ENCODE data around the gene IQSEC3.
"Not testable (repeated sequence)": the region's sequence is repeated elsewhere in the genome, so short reads cannot be mapped to it uniquely, and the experiment has no call there.

The IQSEC3 gene

DNA sequence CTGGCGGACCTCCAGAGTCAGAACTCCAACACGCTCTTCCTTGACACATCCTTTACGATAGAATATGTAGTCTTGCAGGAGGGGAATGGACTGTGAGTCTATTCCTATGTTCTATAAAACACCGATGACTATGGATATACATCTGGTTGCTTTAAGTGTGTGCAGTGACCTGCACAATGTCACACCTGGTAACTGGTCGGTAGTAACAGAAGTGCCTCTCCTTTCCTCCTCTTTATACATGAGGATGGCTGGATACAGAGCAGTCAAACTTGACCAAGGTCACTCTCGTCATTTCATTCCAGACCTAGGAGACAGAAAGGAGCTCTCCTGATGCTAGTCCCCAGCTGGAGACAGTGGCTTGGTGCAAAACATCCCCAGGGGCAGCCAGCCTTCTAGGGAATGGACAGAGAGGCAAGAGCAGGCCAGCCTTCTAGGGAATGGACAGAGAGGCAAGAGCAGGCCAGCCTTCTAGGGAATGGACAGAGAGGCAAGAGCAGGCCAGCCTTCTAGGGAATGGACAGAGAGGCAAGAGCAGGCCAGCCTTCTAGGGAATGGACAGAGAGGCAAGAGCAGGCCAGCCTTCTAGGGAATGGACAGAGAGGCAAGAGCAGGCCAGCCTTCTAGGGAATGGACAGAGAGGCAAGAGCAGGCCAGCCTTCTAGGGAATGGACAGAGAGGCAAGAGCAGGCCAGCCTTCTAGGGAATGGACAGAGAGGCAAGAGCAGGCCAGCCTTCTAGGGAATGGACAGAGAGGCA lies 21.2 kb upstream of the IQSEC3 start:
- not testable (repeated sequence) for H3K36me3 ChIP-seq, H4K20me1 ChIP-seq, H3K9ac ChIP-seq, H3K27me3 ChIP-seq, H3K4me2 ChIP-seq, H3K4me3 ChIP-seq, H3K4me1 ChIP-seq, H3K9me3 ChIP-seq, H3K27ac ChIP-seq

DNA sequence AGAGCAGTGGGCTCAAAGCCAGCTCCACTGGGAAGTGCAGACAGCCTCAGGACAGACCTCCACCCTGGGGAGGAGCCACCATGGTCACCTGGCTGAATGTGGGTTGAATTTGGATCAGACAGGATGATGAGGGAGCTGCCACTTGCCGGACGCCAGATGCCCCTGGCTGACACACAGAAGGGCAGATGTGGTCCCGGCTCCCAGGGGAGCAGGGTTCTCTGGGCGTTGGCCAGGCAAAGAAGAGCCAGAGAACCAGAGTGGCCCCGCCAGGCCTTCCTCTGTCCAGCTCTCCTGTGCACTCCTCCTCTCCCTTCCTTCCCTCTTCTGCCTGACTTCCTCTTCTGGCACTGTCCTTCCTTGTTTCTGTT lies 20.6 kb upstream of the IQSEC3 start:
- not testable (repeated sequence) for H3K9ac ChIP-seq, H3K27ac ChIP-seq, H4K20me1 ChIP-seq, H3K27me3 ChIP-seq, H3K4me3 ChIP-seq, H3K9me3 ChIP-seq, H3K4me1 ChIP-seq, H3K4me2 ChIP-seq, H3K36me3 ChIP-seq

DNA sequence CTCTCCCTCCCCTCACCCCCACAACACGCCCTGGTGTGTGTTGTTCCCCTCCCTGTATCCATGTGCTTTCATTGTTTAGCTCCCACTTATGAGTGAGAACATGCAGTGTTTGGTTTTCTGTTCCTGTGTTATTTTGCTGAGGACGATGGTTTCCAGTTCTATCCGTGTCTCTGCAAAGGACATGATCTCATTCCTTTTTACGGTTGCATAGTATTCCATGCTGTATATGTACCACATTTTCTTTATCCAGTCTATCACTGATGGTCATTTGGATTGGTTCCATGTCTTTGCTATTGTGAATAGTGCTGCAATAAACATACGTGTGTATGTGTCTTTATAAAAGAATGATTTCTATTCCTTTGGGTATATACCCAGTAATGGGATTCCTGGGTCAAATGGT lies 20.0 kb upstream of the IQSEC3 start:
- not testable (repeated sequence) for H3K4me2 ChIP-seq, H4K20me1 ChIP-seq, H3K9me3 ChIP-seq, H3K4me3 ChIP-seq, H3K27me3 ChIP-seq, H3K36me3 ChIP-seq, H3K9ac ChIP-seq, H3K27ac ChIP-seq, H3K4me1 ChIP-seq

DNA sequence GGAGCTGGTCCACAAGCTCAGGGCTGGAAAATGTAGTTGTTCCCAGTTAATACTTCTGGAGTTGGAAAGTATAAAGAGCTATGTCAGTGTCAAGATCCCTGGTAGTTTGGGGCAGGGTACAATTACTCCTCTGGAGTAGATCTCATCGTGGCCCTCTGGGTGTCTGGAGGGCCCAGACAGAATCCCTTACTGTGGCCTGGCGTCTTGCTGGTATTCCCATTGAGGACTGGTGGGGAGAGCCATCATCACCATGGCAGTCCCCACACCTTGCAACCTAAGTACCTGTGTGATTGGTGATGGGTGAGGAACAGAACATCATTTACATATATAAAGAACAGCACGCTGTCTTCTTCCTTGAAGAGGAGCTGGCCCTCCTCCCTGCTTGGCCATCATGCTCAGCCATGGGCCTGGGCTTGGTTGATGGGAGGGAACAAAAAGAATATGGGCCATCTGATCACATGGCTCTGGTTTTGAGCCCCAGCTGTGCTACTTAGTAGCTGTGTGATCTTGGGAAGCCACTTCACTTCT lies 18.8 kb upstream of the IQSEC3 start:
- H3K27ac ChIP-seq, H3K36me3 ChIP-seq, H3K4me2 ChIP-seq, H3K9me3 ChIP-seq, H4K20me1 ChIP-seq, H3K27me3 ChIP-seq, H3K4me1 ChIP-seq, H3K9ac ChIP-seq, H3K4me3 ChIP-seq: not testable (repeated sequence)

DNA sequence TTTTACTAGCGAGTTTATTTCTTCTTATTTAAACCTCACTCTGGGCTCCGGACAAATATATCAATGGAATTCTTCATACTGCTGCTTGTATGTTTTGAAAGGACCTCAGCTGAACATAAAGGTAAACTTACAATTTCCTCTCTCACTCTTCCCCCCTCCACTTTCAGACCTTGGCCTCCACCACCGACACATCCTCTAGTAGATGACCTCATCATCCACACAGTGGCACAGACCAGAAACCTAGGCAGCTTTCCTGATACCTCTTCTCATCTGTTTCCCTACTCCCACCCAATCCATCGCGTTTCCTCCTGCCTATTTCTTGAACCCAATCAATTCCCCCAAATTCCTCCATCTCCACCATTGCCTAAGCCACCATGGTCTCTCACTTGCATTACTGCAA lies 17.4 kb upstream of the IQSEC3 start:
- H3K9me3 ChIP-seq, H4K20me1 ChIP-seq, H3K27ac ChIP-seq, H3K27me3 ChIP-seq, H3K4me1 ChIP-seq, H3K36me3 ChIP-seq, H3K9ac ChIP-seq, H3K4me2 ChIP-seq, H3K4me3 ChIP-seq: not testable (repeated sequence)

DNA sequence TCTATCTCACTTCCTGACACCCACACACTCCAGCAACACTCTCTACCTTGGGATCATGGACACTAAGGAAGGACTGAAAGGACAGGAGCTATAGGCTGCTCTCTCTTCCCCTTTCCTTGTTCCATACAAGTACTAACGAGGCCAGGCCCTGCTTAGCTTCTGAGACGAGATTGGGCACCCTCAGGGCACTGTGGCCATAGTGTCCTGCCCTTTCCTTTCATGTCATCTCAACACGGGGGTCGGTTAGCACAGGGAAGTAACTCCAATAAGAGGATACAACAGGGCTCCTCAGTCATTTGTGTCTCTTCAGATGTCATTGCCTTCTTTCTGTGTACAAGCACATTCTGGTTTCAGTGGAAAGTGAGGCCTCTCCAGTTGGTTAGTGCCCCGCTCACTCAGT lies 15.5 kb upstream of the IQSEC3 start:
- not testable (repeated sequence) for H3K4me2 ChIP-seq, H4K20me1 ChIP-seq, H3K4me1 ChIP-seq, H3K36me3 ChIP-seq, H3K9me3 ChIP-seq, H3K4me3 ChIP-seq, H3K27ac ChIP-seq, H3K9ac ChIP-seq, H3K27me3 ChIP-seq

DNA sequence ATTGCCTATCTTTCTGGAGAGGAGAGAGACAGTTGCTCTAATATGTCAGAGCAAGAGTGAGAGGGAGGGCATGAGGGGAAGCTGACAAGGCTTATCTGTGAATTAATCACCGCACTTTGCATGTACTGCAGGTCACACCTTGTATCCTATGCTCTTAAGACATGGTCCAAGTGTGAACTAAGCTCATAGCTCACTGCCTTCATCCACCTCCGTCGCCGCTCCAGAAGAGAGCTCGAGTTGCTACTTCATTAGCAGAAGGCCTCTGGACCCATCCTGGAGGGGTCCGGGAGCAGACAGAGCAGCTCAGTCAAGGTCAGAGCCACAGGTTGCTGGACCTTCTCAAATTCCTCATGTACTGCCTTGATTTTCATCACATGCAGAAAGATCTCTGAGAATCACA lies 14.6 kb upstream of the IQSEC3 start:
- H3K4me3 ChIP-seq, H3K9ac ChIP-seq, H3K4me1 ChIP-seq, H3K9me3 ChIP-seq, H4K20me1 ChIP-seq, H3K4me2 ChIP-seq, H3K36me3 ChIP-seq, H3K27ac ChIP-seq, H3K27me3 ChIP-seq: not testable (repeated sequence)

DNA sequence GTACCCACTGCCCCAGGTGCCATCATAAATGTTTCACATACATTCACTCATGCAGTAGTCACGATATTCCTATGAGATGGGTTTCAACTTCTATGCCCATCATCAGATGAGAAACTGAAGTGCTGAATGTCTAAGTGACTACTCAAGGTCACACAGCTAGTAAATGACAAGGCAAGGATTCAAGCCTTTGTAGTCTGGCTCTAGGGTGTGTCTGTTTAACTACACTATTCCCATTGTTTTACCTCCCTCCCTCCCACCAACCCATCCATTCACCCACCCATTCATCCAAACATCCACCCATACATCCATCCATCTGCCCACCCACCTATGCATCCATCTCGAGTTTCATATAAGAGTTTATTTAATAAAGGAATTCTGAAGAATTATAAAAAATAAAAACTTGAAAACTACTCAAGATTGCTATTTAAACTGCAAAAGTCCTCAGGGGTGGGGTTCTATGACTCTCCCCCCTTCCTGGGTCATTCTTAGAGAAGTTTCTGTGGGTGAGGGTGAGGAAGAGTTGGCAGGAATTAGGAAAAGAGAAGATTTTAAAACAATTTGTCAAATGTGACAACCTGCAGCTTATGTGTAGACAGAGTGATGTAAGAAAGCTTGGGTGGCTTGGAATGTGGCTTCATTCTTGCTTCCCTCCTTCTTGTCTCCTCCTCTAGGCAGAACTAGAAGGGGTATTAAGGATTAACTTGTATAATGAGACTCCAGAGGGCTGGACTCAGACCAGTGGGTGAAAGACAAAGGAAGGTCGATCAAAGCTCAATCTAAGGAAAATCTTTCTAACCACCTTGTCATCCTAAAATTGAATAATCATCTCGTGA lies 13.4 kb upstream of the IQSEC3 start:
- H4K20me1 ChIP-seq, H3K9ac ChIP-seq, H3K4me1 ChIP-seq, H3K27me3 ChIP-seq, H3K27ac ChIP-seq, H3K9me3 ChIP-seq, H3K4me2 ChIP-seq, H3K36me3 ChIP-seq, H3K4me3 ChIP-seq: not testable (repeated sequence)

DNA sequence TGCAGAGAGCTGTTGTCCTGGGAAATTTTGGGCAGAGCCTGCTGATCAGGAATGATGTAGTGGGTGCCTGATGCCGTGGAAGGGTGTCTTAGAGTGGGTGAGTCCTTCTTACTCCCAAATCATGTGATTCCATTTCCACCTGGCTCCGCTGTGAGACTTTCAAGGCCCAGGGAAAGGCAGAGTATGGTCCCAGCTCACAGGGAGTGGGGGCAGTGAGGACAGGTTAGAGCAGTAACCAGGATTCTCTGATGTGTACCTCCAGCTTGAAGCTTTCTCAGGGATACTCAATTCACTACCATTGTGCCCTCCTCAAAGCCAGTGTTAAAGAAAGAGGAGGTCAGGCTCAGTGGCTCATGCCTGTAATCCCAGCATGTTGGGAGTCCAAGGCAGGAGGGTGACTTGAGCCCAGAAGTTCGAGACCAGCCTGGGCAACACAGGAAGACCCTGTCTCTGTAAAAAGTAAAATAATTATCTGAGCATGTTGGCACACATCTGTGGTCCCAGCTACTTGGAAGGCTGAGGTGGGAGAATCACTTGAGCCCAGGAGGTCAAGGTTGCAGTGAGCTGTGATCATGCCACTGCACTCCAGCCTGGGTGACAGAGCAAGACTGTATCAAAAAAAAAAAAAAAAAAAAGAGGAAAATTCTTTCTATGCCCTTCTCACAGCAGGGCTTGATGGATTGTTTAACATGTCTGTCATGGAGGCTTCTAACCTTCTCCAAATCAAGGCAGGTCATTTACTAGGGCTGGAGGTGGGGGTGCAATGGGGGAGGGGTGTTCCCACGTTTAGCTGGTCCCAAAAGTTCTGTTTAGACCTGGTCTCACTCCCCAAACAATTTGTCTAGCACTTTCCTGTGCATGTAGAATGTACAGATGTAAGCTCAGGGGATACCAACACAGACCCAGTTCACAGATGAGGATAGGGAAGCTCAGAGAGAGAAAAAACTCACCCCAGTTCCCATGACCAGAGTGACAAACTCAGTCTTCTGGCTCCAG lies 12.5 kb upstream of the IQSEC3 start:
- Histone ChIP-seq H3K9me3 (peaks cover 8% of the 10 kb centered on the region; the same call in 1 of the 2 replicates), H3K36me3 (no peaks in the 10 kb centered on the region), H3K4me1 (no peaks in the 10 kb centered on the region), H4K20me1 (no peaks in the 10 kb centered on the region), H3K27me3 (no peaks in the 10 kb centered on the region), H3K4me3 (no peak overlapping the region), H3K27ac (no peak overlapping the region), H3K4me2 (no peak overlapping the region), H3K9ac (no peak overlapping the region)
- no peak for TF ChIP-seq Cebpa-rat (IDR thresholded peaks at IDR 0.05)

All from BLaER1 (cell line).